Effector memory CD8-positive, alpha-beta T cell (primary cell): ENCODE measurements around the gene IL4R.
A peak's percentile ranks its signal among the peaks of the same experiment; 100 is the strongest.
"Not testable (repeated sequence)": the region's sequence is repeated elsewhere in the genome, so short reads cannot be mapped to it uniquely, and the experiment has no call there.

Experiments used
- ATAC-seq: fragments of 150-1000 bp; cut with Tn5 transposase; replicated peaks from 2 replicates; pipeline ENCODE4 v1.10.0; 2021; ENCODE audit warnings: mild to moderate bottlenecking, moderate library complexity
- DNase-seq, 3 experiments: peaks; one replicate each; pipeline ENCODE4 v3.0.0; 2021
- H3K27ac Mint-ChIP-seq, 2 donors: one replicate each; pipeline ENCODE4 v1.8.0; 2022; ENCODE audit warnings: mild to moderate bottlenecking in 2 of 2, mixed read lengths in 2 of 2, moderate library complexity in 2 of 2
- H3K27me3 Mint-ChIP-seq, 2 donors: one replicate each; pipeline ENCODE4 v1.8.0; 2022; ENCODE audit warnings: mixed read lengths in 2 of 2
- H3K36me3 Mint-ChIP-seq: one replicate; pipeline ENCODE4 v1.8.0; 2022; ENCODE audit warnings: mild to moderate bottlenecking, moderate library complexity, mixed read lengths; ENCODE audit not compliant: insufficient read depth
- H3K4me1 Mint-ChIP-seq, 2 donors: one replicate each; pipeline ENCODE4 v1.8.0; 2022; ENCODE audit warnings: low read depth in 2 of 2, mixed read lengths in 2 of 2
- H3K4me3 Mint-ChIP-seq, 2 donors: one replicate each; pipeline ENCODE4 v1.8.0; 2022; ENCODE audit warnings: mild to moderate bottlenecking in 2 of 2, mixed read lengths in 2 of 2, moderate library complexity in 2 of 2
- H3K9me3 Mint-ChIP-seq, 2 donors: one replicate each; pipeline ENCODE4 v1.8.0; 2022; ENCODE audit warnings: mixed read lengths in 2 of 2
- total RNA-seq, 9 experiments: gene quantifications; one replicate each; lab custom pipeline; 2026; lab: John Stamatoyannopoulos, UW

IL4R gene
- 95.7 to 636 (median 257) reads per million in 9 experiments for total RNA-seq

DNA sequence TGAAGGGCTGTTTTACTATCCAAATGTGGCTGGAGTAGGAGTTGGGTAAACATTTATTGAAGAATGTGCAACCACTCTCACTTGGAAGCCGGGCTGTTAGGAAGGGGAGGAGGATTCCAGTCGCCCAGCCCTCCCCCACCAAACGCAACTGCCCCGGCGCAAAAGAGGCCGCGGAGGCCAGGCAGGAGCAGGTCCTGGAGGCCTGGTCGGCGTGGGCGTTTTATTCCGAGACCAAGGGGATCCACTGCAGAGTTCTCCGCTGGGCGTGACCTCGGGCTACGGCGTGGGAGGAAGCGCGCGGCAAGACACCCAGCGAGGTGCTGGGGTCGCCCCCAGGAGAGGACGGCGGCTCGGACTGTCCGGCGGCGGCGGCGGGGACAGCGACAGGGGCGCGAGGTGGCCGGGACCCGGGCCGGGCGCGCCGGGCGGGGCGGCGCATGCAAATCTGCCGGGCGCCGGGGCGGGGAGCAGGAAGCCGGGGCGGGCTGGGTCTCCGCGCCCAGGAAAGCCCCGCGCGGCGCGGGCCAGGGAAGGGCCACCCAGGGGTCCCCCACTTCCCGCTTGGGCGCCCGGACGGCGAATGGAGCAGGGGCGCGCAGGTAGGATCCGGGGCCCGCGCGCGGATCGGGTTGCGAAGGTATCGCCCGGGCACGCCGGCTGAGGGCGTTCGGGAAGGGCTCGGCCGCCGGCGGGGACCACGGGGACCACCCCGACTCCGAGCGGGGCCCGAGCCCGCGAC lies at the start of gene IL4R:
TSS of gene IL4R (plus strand) at position 553 of the 739 bp plus-strand sequence. CDS start 26,230 bp downstream, outside the sequence.
- no peaks in the 10 kb centered on the region for H3K27me3 Mint-ChIP-seq
- DNase-seq (peak; percentile 45 to 58 (median 51)), ATAC-seq (peak; percentile 67)
- H3K36me3 Mint-ChIP-seq: peaks cover 20% of the 10 kb centered on the region
- peak within 1 kb of the TSS; percentile 88 to 89 for H3K4me3 Mint-ChIP-seq
- H3K9me3 Mint-ChIP-seq: no peaks in the 10 kb centered on the region
- H3K27ac Mint-ChIP-seq: peak within 1 kb of the TSS; percentile 84 to 94
- H3K4me1 Mint-ChIP-seq: peaks cover 37 to 40% of the 10 kb centered on the region in 2 donors

DNA sequence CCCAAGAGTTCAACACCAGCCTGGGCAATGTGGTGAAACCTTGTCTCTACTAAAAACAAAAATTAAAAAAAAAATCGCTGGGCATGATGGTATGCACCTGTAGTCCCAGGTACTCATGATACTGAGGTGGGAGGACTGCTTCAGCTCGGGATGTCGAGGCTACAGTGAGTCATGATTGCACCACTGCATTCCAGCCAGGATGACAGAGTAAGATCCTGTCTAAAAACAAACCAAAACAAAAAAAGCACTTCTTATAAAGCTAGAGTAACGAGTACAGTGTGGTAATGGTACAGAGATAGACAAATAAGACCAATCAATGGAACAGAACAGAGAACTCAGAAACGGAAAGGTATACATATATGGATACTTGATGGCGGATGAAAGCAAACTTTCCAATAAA lies 49.6 kb upstream of the IL4R start:
- DNase-seq (no peak), ATAC-seq (no peak)
- H3K4me3 Mint-ChIP-seq: no peak overlapping the region
- H3K4me1 Mint-ChIP-seq: peaks cover 34 to 35% of the 10 kb centered on the region in 2 donors
- H3K36me3 Mint-ChIP-seq: peaks cover 14% of the 10 kb centered on the region
- H3K27me3 Mint-ChIP-seq: no peaks in the 10 kb centered on the region
- peak overlapping the region in 1 of 2 donors; percentile 69 for H3K27ac Mint-ChIP-seq
- no peaks in the 10 kb centered on the region for H3K9me3 Mint-ChIP-seq

DNA sequence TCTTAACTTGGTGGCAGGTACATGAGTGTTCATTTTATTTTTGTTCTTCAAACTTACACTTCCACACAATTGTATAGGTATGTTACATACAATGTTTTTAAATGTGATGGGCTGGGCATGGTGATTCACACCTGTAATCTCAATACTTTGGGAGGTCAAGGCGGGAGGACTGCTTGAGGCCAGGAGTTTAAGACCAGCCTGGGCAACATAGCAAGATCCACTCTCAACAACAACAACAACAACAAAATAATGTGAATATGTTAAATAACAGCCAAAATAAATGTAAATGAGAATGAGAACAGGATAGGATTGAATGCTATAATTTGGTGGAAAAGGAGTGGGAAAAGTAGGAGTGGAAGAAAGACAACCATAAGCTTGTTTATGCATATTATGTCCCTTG lies 47.8 kb upstream of the IL4R start:
- DNase-seq (no peak), ATAC-seq (no peak)
- Mint-ChIP-seq H3K36me3 (peaks cover 14% of the 10 kb centered on the region), H3K4me1 (peaks cover 31 to 38% of the 10 kb centered on the region in 2 donors), H3K27me3 (no peaks in the 10 kb centered on the region), H3K4me3 (no peak overlapping the region), H3K9me3 (no peaks in the 10 kb centered on the region), H3K27ac (peak overlapping the region; percentile 49 to 54)

DNA sequence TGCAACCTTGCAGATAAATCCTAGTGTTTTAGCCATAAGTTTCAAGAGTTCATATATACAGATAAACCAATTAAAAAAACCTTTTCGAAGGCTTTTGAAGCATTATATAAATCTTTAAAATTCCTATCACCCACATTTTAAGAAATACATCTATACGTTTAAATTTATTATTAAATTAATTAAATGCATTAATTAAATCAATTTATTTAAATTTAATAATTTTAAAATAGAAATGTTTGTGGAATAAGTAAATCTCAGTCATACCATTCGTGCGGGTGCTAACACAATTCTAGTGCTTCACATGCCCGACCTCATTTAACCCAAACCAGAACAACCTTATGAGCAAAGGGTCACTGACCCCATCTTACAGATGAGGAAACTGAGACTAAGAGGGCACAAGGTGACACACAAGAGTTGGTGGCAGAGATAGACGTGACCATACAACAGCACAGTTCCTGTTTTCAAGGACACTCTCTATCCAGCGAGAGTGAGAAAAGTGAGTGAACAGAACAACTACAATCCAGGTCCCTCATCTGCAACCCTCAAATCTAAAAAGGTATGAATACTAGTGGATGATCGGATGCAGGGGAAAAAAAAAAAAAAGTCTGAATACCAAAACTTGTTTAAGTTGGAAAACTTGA lies 46.6 kb upstream of the IL4R start:
- no peak for ATAC-seq
- Mint-ChIP-seq H3K36me3 (peaks cover 14% of the 10 kb centered on the region), H3K4me1 (peaks cover 31 to 33% of the 10 kb centered on the region in 2 donors), H3K27me3 (no peaks in the 10 kb centered on the region), H3K27ac (peak overlapping the region; percentile 97 to 99), H3K4me3 (peak overlapping the region; percentile 89 to 93), H3K9me3 (no peaks in the 10 kb centered on the region)
- no peak for DNase-seq

DNA sequence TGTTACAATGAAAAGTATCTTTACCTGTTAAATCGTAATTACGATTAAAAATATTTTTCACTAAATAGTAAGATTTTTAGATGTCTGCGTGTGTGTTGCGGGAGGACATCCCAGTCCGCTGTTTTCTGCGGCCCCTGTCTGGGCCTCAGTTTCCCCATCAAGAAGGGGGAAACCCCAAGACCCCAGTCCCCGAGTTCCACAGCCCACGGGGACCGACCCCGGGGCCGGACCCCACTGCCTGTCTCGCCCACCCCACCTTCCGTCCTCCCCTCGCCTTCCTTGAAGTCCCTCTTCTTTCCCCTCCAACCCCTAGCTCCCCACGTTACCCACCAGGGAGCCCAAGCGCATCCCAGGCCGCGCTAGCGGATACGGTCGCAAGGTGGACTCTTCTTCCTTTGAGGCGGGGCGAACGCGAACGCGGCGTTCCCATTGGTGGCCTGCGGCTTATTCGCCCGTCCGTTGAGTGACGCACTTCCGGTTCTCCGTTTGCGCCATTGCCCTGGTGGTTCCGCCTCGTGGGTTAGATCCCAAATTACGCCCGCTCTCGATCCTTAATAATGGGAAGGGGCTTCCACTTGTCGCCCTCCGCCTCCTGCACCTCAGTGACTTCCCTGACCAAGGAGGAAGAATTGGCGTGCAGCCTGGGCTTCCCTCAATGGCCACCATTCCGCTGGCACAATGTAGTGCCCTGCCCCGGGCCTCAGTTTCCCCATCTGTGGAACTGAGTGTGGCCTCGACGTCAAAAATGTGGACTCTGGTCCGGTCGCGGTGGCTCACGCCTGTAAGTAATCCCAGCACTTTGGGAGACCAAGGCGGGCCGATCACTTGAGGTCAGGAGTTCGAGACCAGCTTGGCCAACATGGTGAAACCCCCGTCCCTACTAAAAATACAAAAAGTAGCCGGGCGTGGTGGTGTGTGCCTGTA lies 45.1 kb upstream of the IL4R start, which contains the start of gene NSMCE1:
TSS of gene NSMCE1 (minus strand) at position 397 of the 924 bp plus-strand sequence. CDS start 11,202 bp downstream, outside the sequence.
- peak; percentile 100 for ATAC-seq
- Mint-ChIP-seq H3K36me3 (peaks cover 14% of the 10 kb centered on the region), H3K27me3 (no peaks in the 10 kb centered on the region), H3K4me3 (peak within 1 kb of the TSS; percentile 89 to 93), H3K9me3 (no peaks in the 10 kb centered on the region), H3K27ac (peak within 1 kb of the TSS; percentile 97 to 99), H3K4me1 (peaks cover 18 to 24% of the 10 kb centered on the region in 2 donors)
- peak; percentile 96 to 97 (median 97) for DNase-seq

DNA sequence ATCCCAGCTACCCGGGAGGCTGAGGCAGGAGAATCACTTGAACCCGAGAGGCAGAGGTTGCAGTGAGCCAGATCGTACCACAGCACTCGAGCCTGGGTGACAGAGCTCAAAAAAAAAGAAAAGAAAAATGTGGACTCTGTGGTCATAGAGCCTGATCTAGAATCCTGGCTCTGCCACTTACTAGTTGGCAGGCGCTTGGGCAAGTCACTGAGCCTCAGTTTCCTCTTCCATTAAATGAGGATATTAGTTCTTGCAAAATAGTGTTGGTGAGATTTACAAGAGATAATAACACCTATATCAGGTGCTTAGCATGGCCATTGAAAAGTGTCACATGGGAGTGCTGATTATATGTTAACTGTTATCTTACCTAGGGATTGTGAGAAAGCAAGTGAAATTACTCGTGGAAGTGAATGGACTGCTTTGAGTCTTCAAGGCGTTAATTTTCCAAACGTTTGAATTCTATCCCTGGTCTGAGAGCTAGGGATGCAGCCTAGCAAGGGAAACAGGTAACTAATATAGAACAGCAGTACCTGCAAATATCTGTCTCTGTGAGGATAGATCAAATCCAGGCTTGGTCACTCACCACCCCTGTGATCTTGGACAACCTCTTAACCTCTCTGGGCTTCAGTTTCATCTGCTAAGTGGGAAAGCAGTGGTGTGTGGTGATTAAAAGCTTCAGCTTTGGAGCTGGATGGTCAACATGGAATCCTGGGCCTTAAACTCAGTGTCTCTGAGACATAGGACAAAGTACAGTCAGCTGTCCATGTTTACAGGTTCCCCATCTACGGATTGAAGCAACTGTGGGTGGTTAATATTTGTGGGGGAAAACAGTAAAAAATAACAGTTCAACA lies 44.2 kb upstream of the IL4R start:
- ATAC-seq (no peak), DNase-seq (no peak)
- Mint-ChIP-seq H3K4me3 (peak overlapping the region; percentile 89 to 93), H3K9me3 (no peaks in the 10 kb centered on the region), H3K27me3 (no peaks in the 10 kb centered on the region), H3K4me1 (peaks cover 18 to 24% of the 10 kb centered on the region in 2 donors), H3K36me3 (peaks cover 14% of the 10 kb centered on the region), H3K27ac (peak overlapping the region; percentile 97 to 99)

DNA sequence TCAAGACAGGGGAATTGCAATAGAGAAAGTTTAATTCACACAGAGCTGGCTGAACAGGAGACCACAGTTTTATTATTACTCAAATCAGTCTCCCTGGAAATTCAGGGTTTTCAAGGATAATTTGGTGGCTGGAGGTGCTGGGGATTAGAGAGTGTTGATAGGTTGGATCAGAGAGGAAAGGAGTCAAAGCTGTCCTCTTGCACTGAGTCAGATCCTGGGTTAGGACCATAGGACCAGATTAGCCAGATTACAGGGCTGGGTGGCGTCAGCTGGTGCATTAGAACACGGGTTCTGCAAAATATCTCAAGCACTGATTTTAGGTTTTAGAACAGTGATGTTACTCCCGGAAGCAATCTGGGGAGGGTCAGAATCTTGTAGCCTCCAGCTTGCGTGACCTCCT lies 43.4 kb upstream of the IL4R start:
- H3K9me3 Mint-ChIP-seq: no peaks in the 10 kb centered on the region
- no peak for DNase-seq
- ATAC-seq: no peak
- peaks cover 14% of the 10 kb centered on the region for H3K36me3 Mint-ChIP-seq
- no peak overlapping the region for H3K27ac Mint-ChIP-seq
- no peak overlapping the region for H3K4me3 Mint-ChIP-seq
- no peaks in the 10 kb centered on the region for H3K27me3 Mint-ChIP-seq
- peaks cover 18 to 20% of the 10 kb centered on the region in 2 donors for H3K4me1 Mint-ChIP-seq

DNA sequence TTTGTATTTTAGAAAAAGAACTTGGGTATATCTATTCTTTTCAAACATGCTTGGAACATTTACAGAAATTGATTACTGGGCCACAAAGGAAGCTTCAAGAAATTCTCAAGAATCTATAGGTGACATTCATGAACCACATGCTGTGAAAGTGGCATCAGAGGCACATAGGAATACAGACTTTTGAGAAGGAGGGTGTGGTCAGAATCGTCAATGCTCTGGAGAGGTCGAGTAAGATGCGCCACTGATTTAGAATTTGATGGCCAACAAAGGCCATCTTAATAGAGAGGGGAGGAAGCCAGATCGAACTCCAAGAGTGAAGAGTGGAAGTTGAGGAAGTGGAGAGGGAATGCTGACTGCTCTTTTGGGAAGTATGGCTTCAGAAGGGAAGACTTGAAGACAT lies 41.7 kb upstream of the IL4R start:
- peaks cover 10 to 11% of the 10 kb centered on the region in 2 donors for H3K4me1 Mint-ChIP-seq
- H3K27me3 Mint-ChIP-seq: no peaks in the 10 kb centered on the region
- H3K27ac Mint-ChIP-seq: no peak overlapping the region
- peaks cover 14% of the 10 kb centered on the region for H3K36me3 Mint-ChIP-seq
- no peak overlapping the region for H3K4me3 Mint-ChIP-seq
- DNase-seq: no peak
- no peak for ATAC-seq
- H3K9me3 Mint-ChIP-seq: no peaks in the 10 kb centered on the region

DNA sequence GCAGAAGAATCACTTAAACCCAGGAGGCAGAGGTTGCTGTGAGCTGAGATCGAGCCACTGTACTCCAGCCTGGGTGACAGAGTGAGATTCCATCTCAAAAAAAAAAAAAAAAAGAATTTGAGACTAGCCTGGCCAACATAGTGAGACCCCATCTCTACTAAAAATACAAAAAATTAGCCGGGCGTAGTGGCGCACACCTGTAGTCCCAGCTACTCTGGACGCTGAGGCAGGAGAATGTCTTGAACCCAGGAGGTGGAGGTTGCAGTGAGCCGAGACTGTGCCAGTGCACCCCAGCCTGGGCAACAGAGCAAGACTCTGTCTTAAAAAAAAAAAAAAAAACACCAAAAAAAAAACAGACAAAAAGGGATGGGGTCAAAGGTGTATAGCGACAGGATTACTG lies 41.1 kb upstream of the IL4R start:
- not testable (repeated sequence) for H3K27me3 Mint-ChIP-seq, H3K9me3 Mint-ChIP-seq, H3K4me3 Mint-ChIP-seq, H3K27ac Mint-ChIP-seq, ATAC-seq, DNase-seq
- H3K4me1 Mint-ChIP-seq: peaks cover 9 to 11% of the 10 kb centered on the region in 2 donors
- H3K36me3 Mint-ChIP-seq: peaks cover 13% of the 10 kb centered on the region

DNA sequence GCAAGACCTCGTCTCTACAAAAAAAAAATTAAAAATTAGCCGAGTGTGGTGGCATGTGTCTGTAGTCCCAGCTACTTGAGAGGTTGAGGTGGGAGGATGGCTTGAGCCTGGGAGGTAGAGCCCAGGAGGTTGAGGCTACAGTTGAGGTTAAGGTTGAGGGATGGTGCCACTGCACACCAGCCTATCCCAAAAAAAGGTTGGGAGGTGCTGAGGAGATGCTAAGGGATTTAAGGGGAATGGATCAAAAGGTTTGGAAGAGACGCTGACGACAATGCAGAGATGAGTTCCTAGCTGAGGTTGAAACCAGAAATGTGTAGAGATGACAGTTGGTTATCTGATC lies 40.5 kb upstream of the IL4R start:
- ATAC-seq (no peak), DNase-seq (no peak)
- H3K27me3 Mint-ChIP-seq: no peaks in the 10 kb centered on the region
- H3K4me1 Mint-ChIP-seq: peaks cover 4 to 8% of the 10 kb centered on the region in 2 donors
- H3K27ac Mint-ChIP-seq: no peak overlapping the region
- H3K36me3 Mint-ChIP-seq: peaks cover 8% of the 10 kb centered on the region
- H3K9me3 Mint-ChIP-seq: no peaks in the 10 kb centered on the region
- no peak overlapping the region for H3K4me3 Mint-ChIP-seq

DNA sequence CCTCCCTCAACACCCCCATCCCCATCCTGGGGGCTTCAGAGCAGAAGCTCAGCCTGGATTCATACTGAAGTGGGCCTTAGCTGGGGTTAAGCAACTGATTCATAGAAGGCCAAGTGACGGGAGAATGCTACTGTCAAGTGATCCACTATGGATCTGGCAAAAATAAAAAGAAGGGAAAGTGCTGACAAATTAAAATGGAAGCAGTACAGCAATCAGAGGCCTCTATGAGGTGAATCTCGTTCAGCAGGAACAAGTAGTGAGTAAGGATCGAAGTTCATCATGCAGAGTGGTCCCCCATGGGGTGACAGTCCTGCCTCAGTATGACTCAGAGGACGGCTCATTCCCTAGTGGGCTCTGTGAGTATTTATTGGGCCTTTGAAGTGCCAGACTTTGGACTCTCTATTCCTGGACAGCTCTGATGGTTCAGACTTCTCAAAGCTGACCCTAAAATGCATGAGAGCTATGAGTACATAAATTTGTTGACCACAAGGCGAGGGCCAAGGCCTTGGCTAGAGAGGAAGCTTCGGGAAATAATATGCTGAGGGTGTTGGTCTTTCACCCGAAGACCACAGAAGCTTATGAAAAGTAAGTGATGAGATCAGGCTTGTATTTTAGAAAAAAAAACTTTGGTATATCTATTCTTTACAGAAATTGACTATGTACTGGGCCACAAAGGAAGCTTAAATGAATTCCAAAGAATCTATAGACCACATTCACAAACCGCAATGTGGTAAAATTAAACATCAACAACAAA lies 39.9 kb upstream of the IL4R start:
- Mint-ChIP-seq H3K36me3 (peaks cover 2% of the 10 kb centered on the region), H3K27me3 (no peaks in the 10 kb centered on the region)

DNA sequence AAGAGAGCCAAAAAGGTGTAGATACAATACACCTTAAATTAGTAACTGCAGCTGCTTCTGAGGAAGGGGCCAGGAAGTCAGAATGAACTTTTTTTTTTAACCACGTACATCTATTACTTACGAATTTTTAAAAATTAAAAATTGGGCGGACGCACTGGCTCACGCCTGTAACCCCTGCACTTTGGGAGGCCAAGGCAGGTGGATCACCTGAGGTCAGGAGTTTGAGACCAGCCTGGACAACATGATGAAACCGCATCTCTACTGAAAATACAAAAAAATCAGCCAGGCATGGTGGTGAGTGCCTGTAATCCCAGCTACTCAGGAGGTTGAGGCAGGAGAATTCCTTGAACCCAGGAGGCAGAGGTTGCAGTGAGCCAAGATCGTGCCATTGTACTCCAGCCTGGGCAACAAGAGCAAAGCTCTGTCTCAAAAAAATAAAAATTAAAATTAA lies 39.3 kb upstream of the IL4R start:
- not testable (repeated sequence) for H3K4me1 Mint-ChIP-seq, DNase-seq, H3K9me3 Mint-ChIP-seq, H3K27me3 Mint-ChIP-seq, H3K36me3 Mint-ChIP-seq, ATAC-seq, H3K4me3 Mint-ChIP-seq, H3K27ac Mint-ChIP-seq

More for the DNA sequence above, 39.9 kb upstream of the IL4R start:
- DNase-seq (no peak), ATAC-seq (no peak)
- Mint-ChIP-seq H3K27ac (no peak overlapping the region), H3K4me1 (peaks cover 4% of the 10 kb centered on the region in 2 donors), H3K9me3 (no peaks in the 10 kb centered on the region), H3K4me3 (no peak overlapping the region)
